Measurements from ENCODE around the gene CCND1. TPM values are rescaled to one million over a fixed set of nuclear protein-coding genes. Genes with fewer than 3 reads are reported as not detected.
A peak's percentile ranks its signal among the peaks of the same experiment; 100 is the strongest.

Gene CCND1
- total RNA-seq, 1 donor from 2014 or later, result 85.0 TPM

DNA sequence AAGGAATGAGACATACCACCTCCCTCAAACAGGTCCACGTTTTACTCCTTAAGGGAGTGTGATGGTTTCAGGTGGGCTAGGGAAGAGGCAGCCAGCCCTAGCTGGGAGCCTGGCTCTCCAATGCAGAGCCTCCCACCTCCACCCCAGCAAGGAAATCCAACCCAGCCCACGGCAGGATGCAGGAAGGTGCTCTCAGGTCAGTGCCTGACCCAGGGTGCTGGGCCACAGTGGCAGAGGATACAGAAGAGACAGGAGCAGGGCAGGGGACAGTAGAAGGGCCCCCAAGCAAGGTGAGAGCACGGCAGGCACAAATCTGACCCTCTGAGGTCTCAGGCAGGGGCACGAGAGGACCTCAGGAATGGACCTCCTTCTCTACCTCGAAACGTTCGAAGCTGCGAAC is 26.9 kb upstream of the CCND1 start:
- Histone ChIP-seq H3K79me2 (ENCODE audit: low read depth) (no peaks in the 10 kb centered on the region), H3F3A (ENCODE audit: low read depth) (no peaks in the 10 kb centered on the region), H2AFZ (replicated peaks) (no peak overlapping the region), H3K4me1 (peaks cover 8% of the 10 kb centered on the region), H4K20me1 (ENCODE audit: low read depth) (no peaks in the 10 kb centered on the region), H3K36me3 (no peaks in the 10 kb centered on the region), H3K27me3 (no peaks in the 10 kb centered on the region), H3K4me3 (no peak overlapping the region), H3K9me3 (ENCODE audit: low read depth) (no peaks in the 10 kb centered on the region), H3K9ac (no peak overlapping the region), H3K27ac (no peak overlapping the region), H3K4me2 (no peak overlapping the region)
- TF ChIP-seq EZH2phosphoT487 (IDR thresholded peaks at IDR 0.05) (no peak), EZH2 (IDR thresholded peaks at IDR 0.05) (no peak)
- TF ChIP-seq, protein P1, sequence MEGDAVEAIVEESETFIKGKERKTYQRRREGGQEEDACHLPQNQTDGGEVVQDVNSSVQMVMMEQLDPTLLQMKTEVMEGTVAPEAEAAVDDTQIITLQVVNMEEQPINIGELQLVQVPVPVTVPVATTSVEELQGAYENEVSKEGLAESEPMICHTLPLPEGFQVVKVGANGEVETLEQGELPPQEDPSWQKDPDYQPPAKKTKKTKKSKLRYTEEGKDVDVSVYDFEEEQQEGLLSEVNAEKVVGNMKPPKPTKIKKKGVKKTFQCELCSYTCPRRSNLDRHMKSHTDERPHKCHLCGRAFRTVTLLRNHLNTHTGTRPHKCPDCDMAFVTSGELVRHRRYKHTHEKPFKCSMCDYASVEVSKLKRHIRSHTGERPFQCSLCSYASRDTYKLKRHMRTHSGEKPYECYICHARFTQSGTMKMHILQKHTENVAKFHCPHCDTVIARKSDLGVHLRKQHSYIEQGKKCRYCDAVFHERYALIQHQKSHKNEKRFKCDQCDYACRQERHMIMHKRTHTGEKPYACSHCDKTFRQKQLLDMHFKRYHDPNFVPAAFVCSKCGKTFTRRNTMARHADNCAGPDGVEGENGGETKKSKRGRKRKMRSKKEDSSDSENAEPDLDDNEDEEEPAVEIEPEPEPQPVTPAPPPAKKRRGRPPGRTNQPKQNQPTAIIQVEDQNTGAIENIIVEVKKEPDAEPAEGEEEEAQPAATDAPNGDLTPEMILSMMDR (IDR thresholded peaks at IDR 0.05), result no peak
- H3K4me3 Mint-ChIP-seq, result no peak overlapping the region
- peaks cover 22% of the 10 kb centered on the region for H3K4me1 Mint-ChIP-seq
- H3K9me3 Mint-ChIP-seq, result peaks cover 15% of the 10 kb centered on the region
- no peaks in the 10 kb centered on the region for H3K36me3 Mint-ChIP-seq
- no peak for DNase-seq (ENCODE audit: low spot score)
- H3K27ac Mint-ChIP-seq, result peak overlapping the region; percentile 86
- peaks cover 15% of the 10 kb centered on the region for H3K27me3 Mint-ChIP-seq (ENCODE audit: insufficient read depth, low read depth)

- Histone ChIP-seq H3K36me3 (no peaks in the 10 kb centered on the region), H2AFZ (replicated peaks) (peak overlapping the region; percentile 76), H3K4me2 (no peak overlapping the region), H3K9ac (no peak overlapping the region), H3K4me3 (no peak overlapping the region), H3F3A (ENCODE audit: low read depth) (no peaks in the 10 kb centered on the region), H3K27me3 (no peaks in the 10 kb centered on the region), H3K79me2 (ENCODE audit: low read depth) (no peaks in the 10 kb centered on the region), H3K9me3 (ENCODE audit: low read depth) (no peaks in the 10 kb centered on the region), H3K27ac (no peak overlapping the region), H4K20me1 (ENCODE audit: low read depth) (no peaks in the 10 kb centered on the region), H3K4me1 (peaks cover 8% of the 10 kb centered on the region)
- Mint-ChIP-seq H3K9me3 (peaks cover 3% of the 10 kb centered on the region), H3K27me3 (ENCODE audit: insufficient read depth, low read depth) (peaks cover 16% of the 10 kb centered on the region), H3K36me3 (no peaks in the 10 kb centered on the region), H3K4me1 (peaks cover 22% of the 10 kb centered on the region), H3K27ac (peak overlapping the region; percentile 42), H3K4me3 (peak overlapping the region; percentile 62)
- DNase-seq (ENCODE audit: low spot score), result no peak
- TF ChIP-seq EZH2phosphoT487 (IDR thresholded peaks at IDR 0.05) (no peak), EZH2 (IDR thresholded peaks at IDR 0.05) (no peak)
- TF ChIP-seq, protein P1 (IDR thresholded peaks at IDR 0.05), result no peak
Measured at GRCh38 chr11:69615545-69616278, 25.2 kb upstream of the CCND1 start.

DNA sequence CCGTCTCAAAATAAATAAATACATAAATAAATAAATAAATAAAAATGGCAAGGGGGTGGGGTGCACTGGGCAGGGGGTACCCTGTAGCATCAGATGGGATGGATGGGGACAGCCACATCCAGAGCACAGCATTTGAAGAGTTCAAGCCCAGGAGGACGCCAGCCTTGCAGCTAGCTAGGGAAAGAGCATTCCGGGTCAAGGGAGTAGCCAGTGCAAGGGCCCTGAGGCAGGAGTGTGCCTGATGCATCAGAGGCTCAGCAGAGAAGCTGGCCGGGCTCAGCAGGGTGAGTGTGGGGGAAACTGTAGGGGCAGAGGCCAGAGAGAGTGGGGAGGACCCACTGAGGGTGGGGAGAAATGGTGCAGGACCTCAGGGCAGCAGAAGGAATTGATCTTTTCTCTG is 23.7 kb upstream of the CCND1 start:
- peaks cover 14% of the 10 kb centered on the region for H3K27me3 Mint-ChIP-seq (ENCODE audit: insufficient read depth, low read depth)
- no peak overlapping the region for H3K4me3 ChIP-seq
- DNase-seq (ENCODE audit: low spot score), result no peak
- H3K36me3 ChIP-seq, result no peaks in the 10 kb centered on the region
- H3F3A ChIP-seq (ENCODE audit: low read depth), result no peaks in the 10 kb centered on the region
- H3K36me3 Mint-ChIP-seq, result no peaks in the 10 kb centered on the region
- no peaks in the 10 kb centered on the region for H4K20me1 ChIP-seq (ENCODE audit: low read depth)
- no peak overlapping the region for H3K9ac ChIP-seq
- no peaks in the 10 kb centered on the region for H3K9me3 ChIP-seq (ENCODE audit: low read depth)
- H3K79me2 ChIP-seq (ENCODE audit: low read depth), result no peaks in the 10 kb centered on the region
- peaks cover 22% of the 10 kb centered on the region for H3K4me1 Mint-ChIP-seq
- H3K27me3 ChIP-seq, result no peaks in the 10 kb centered on the region
- H2AFZ ChIP-seq (replicated peaks), result no peak overlapping the region
- no peak overlapping the region for H3K27ac ChIP-seq
- no peak overlapping the region for H3K4me2 ChIP-seq
- no peaks in the 10 kb centered on the region for H3K9me3 Mint-ChIP-seq
- peaks cover 8% of the 10 kb centered on the region for H3K4me1 ChIP-seq
- TF ChIP-seq EZH2phosphoT487 (IDR thresholded peaks at IDR 0.05) (no peak), EZH2 (IDR thresholded peaks at IDR 0.05) (no peak)
- TF ChIP-seq, protein P1 (IDR thresholded peaks at IDR 0.05), result no peak
- no peak overlapping the region for H3K4me3 Mint-ChIP-seq
- H3K27ac Mint-ChIP-seq, result peak overlapping the region; percentile 33

Measured in neural progenitor cell (in vitro differentiated cells).